Sigmoid colon (tissue), 7 donors: Measurements from ENCODE around the gene GPC3. TPM values are rescaled to one million over a fixed set of nuclear protein-coding genes. Genes with fewer than 3 reads are reported as not detected.
A peak's percentile ranks its signal among the peaks of the same experiment; 100 is the strongest.

Source experiments
- DNase-seq: peaks from one replicate; pipeline ENCODE4 v3.0.0-alpha.2; 2019
- H3K27ac ChIP-seq, 4 donors: fragments of 200-600 bp; sonication (generic); one replicate each; pipeline ENCODE4 v1.5.1; 2016 to 2019; ENCODE audit warnings: mild to moderate bottlenecking in 1 of 4
- H3K27me3 ChIP-seq, 3 donors: fragments of 200-600 bp; sonication (generic); one replicate each; pipeline ENCODE4 v1.5.1; 2019; ENCODE audit warnings: mild to moderate bottlenecking in 1 of 3
- H3K36me3 ChIP-seq, 4 donors: fragments of 200-600 bp; sonication (generic); one replicate each; pipeline ENCODE4 v1.5.1; 2016 to 2019
- H3K4me1 ChIP-seq, 4 donors: fragments of 200-600 bp; sonication (generic); one replicate each; pipeline ENCODE4 v1.5.1; 2017 to 2019
- H3K4me3 ChIP-seq, 4 donors: fragments of 200-600 bp; sonication (generic); one replicate each; pipeline ENCODE4 v1.5.1; 2017 to 2019; ENCODE audit warnings: mild to moderate bottlenecking in 2 of 4, moderate library complexity in 1 of 4
- H3K9me3 ChIP-seq, 4 donors: fragments of 200-600 bp in 3 of 4; sonication (generic) in 3 of 4; one replicate each; pipeline versions ENCODE4 v1.5.1 to v1.6.1; 2013 to 2019
- CTCF ChIP-seq, 4 experiments: fragments of 450-650 bp in 3 of 4; fragments of 200-600 bp in 1 of 4; IDR thresholded peaks; one replicate each; pipeline ENCODE4 v1.5.1; 2016 to 2019; ENCODE audit warnings: antibody characterized with exemption in 4 of 4, mild to moderate bottlenecking in 3 of 4, moderate library complexity in 2 of 4
- EP300 ChIP-seq, 4 donors: sonication (generic); formaldehyde crosslinking; IDR thresholded peaks; one replicate each; pipeline ENCODE4 v1.6.1; 2017; ENCODE audit warnings: antibody characterized with exemption in 4 of 4
- POLR2A ChIP-seq, 2 donors: fragments of 450-650 bp; IDR thresholded peaks; one replicate each; pipeline ENCODE4 v1.6.1; 2016; ENCODE audit warnings: antibody characterized with exemption in 2 of 2, mild to moderate bottlenecking in 2 of 2, moderate library complexity in 2 of 2
- POLR2AphosphoS5 ChIP-seq, 4 donors: sonication (generic); formaldehyde crosslinking; IDR thresholded peaks; one replicate each; pipeline ENCODE4 v1.6.1; 2017; ENCODE audit warnings: antibody characterized with exemption in 4 of 4
- WGBS, 2 donors: extraction: QIAGEN DNeasy Blood & Tissue Kit; methylation state at CpG; one replicate each; pipeline ENCODE4 v1.1.7; 2013; 5-methylcytosine and 5-hydroxymethylcytosine counted together
- intact Hi-C: fragments of 100-400 bp; cut with DNase I; formaldehyde crosslinking; loops from one replicate; pipeline ENCODE4 v1.15.1; 2023
- polyA plus RNA-seq, 3 donors: library from polyadenylated mRNA; stranded (reverse); fragments of 200-250 nt; gene quantifications; one replicate each; pipeline ENCODE4 v1.2.3, GENCODE V29; 2013
- total RNA-seq, 4 donors: library from RNA; depleted of rRNA; stranded (reverse); fragments of >200 nt; gene quantifications; one replicate each; pipeline ENCODE4 v1.1.0, GENCODE V29; 2016
- donor health status: healthy with polysubstance abuse.
- donor health status: Bipolar disorder and iron deficiency.
- donor health status: healthy.

Gene GPC3
- total and polyA plus RNA-seq, 7 donors, result 0.46 to 31.4 (median 2.7) TPM

GRCh38 chrX:134004084-134004483 lies 18.7 kb upstream of the GPC3 start:
- Histone ChIP-seq H3K4me3 (no peak overlapping the region), H3K4me1 (peaks cover 0 to 10% (median 0%) of the 10 kb centered on the region in 4 donors), H3K27me3 (no peaks in the 10 kb centered on the region), H3K27ac (peak overlapping the region in 1 of 4 donors; percentile 51), H3K36me3 (no peaks in the 10 kb centered on the region), H3K9me3 (no peaks in the 10 kb centered on the region)
- TF ChIP-seq CTCF (IDR thresholded peaks at IDR 0.05) (no peak), POLR2AphosphoS5 (IDR thresholded peaks at IDR 0.05) (no peak), POLR2A (IDR thresholded peaks at IDR 0.05) (no peak), EP300 (IDR thresholded peaks at IDR 0.05) (no peak)
- DNase-seq, result no peak
- intact Hi-C loops, result no loop called here
- 79 to 80% methylated on average over 2 of the region's 2 CpGs for WGBS, 2 donors

GRCh38 chrX:134002921-134003615 lies 17.7 kb upstream of the GPC3 start:
- 29 to 60% methylated on average over 4 of the region's 4 CpGs for WGBS, 2 donors
- TF ChIP-seq EP300 (IDR thresholded peaks at IDR 0.05), result no peak
- no peak for TF ChIP-seq CTCF (IDR thresholded peaks at IDR 0.05)
- TF ChIP-seq POLR2A (IDR thresholded peaks at IDR 0.05), result no peak
- TF ChIP-seq POLR2AphosphoS5 (IDR thresholded peaks at IDR 0.05), result no peak
- intact Hi-C loops, result no loop called here
- Histone ChIP-seq H3K27ac (peak overlapping the region in 1 of 4 donors; percentile 51), H3K36me3 (no peaks in the 10 kb centered on the region), H3K27me3 (no peaks in the 10 kb centered on the region), H3K4me1 (peaks cover 0 to 10% (median 0%) of the 10 kb centered on the region in 4 donors), H3K4me3 (no peak overlapping the region), H3K9me3 (no peaks in the 10 kb centered on the region)
- no peak for DNase-seq

GRCh38 chrX:134000260-134001245 lies 15.2 kb upstream of the GPC3 start:
- Histone ChIP-seq H3K4me3 (no peak overlapping the region), H3K36me3 (no peaks in the 10 kb centered on the region), H3K4me1 (peaks cover 0 to 10% (median 0%) of the 10 kb centered on the region in 4 donors), H3K27ac (no peak overlapping the region), H3K9me3 (no peaks in the 10 kb centered on the region), H3K27me3 (no peaks in the 10 kb centered on the region)
- intact Hi-C loops, result no loop called here
- 21 to 71% methylated on average over 14 of the region's 14 CpGs for WGBS, 2 donors
- no peak for TF ChIP-seq CTCF (IDR thresholded peaks at IDR 0.05)
- TF ChIP-seq POLR2AphosphoS5 (IDR thresholded peaks at IDR 0.05), result no peak
- TF ChIP-seq EP300 (IDR thresholded peaks at IDR 0.05), result no peak
- TF ChIP-seq POLR2A (IDR thresholded peaks at IDR 0.05), result no peak
- DNase-seq, result no peak

- peaks cover 0 to 8% (median 0%) of the 10 kb centered on the region in 4 donors for H3K4me1 ChIP-seq
- no peak overlapping the region for H3K4me3 ChIP-seq
- WGBS, 2 donors, result 74 to 78% methylated on average over 12 of the region's 12 CpGs
- no peak for TF ChIP-seq POLR2A (IDR thresholded peaks at IDR 0.05)
- no peak for TF ChIP-seq CTCF (IDR thresholded peaks at IDR 0.05)
- H3K27ac ChIP-seq, result no peak overlapping the region
- H3K36me3 ChIP-seq, result no peaks in the 10 kb centered on the region
- no peaks in the 10 kb centered on the region for H3K9me3 ChIP-seq
- no peaks in the 10 kb centered on the region for H3K27me3 ChIP-seq
- intact Hi-C loops, result no loop called here
- peak; percentile 70 for DNase-seq
Measured at GRCh38 chrX:133999031-133999705, 13.8 kb upstream of the GPC3 start.
